RWPE2 (cell line): Measurements from ENCODE around the gene ARHGAP27.

ENCODE experiments used
- ATAC-seq: fragments of 200-7000 bp; cut with Tn5 transposase; 3 replicates; pipeline ENCODE4 v1.9.1; 2021; ENCODE audit warnings: low read depth
- DNase-seq: peaks from one replicate; pipeline ENCODE4 v3.0.0-alpha.2; 2020; ENCODE audit warnings: low spot score
- H3K27ac ChIP-seq: fragments of 450-650 bp; 2 replicates; pipeline ENCODE4 v1.5.1; 2017; ENCODE audit warnings: mild to moderate bottlenecking; ENCODE audit not compliant: poor library complexity, severe bottlenecking
- H3K27me3 ChIP-seq: fragments of 250-450 bp; sonication (Bioruptor Pico); 2 replicates; pipeline ENCODE4 v1.5.1; 2021; ENCODE audit warnings: mild to moderate bottlenecking, moderate library complexity; ENCODE audit not compliant: insufficient read depth, poor library complexity, severe bottlenecking
- H3K36me3 ChIP-seq: fragments of 250-450 bp; sonication (Bioruptor Pico); 2 replicates; pipeline ENCODE4 v1.5.1; 2020; ENCODE audit warnings: low read depth, mild to moderate bottlenecking, moderate library complexity
- H3K4me1 ChIP-seq: fragments of 250-450 bp; sonication (Bioruptor Pico); 2 replicates; pipeline ENCODE4 v1.5.1; 2021; ENCODE audit warnings: mild to moderate bottlenecking, moderate library complexity; ENCODE audit not compliant: insufficient read depth, poor library complexity, severe bottlenecking
- H3K4me3 ChIP-seq: fragments of 250-450 bp; sonication (Bioruptor Pico); 2 replicates; pipeline ENCODE4 v1.5.1; 2021; ENCODE audit warnings: mild to moderate bottlenecking, moderate library complexity; ENCODE audit not compliant: severe bottlenecking
- H3K9me3 ChIP-seq: fragments of 250-450 bp; sonication (Bioruptor Pico); 2 replicates; pipeline ENCODE4 v1.5.1; 2021; ENCODE audit warnings: mild to moderate bottlenecking, moderate library complexity; ENCODE audit not compliant: severe bottlenecking
- TF ChIP-seq, protein P1 (sequence below): fragments of 450-650 bp; IDR thresholded peaks from one replicate; pipeline ENCODE4 v1.5.1; 2017; ENCODE audit warnings: mild to moderate bottlenecking, moderate library complexity; ENCODE audit not compliant: poor library complexity, severe bottlenecking

Gene ARHGAP27

DNA sequence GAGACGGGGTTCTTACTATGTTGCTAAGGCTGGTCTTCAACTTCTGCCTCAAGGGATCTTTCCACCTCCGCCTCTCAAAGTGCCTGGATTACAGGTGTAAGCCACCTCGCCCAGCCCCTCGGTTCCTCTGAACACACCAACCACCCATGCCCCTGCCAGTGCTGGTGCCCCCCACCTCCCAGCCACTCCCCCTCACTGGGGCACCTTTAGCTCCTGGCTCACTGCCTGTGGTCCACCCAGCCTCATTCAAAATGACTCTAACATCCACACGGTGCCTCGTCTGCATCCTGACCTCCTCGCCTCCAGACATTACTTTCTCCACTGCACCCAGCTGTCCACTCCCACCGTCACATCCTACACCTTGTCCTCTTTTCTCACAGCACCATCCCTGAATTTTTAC is 55.3 kb downstream of the ARHGAP27 start:
- TF ChIP-seq, protein P1, sequence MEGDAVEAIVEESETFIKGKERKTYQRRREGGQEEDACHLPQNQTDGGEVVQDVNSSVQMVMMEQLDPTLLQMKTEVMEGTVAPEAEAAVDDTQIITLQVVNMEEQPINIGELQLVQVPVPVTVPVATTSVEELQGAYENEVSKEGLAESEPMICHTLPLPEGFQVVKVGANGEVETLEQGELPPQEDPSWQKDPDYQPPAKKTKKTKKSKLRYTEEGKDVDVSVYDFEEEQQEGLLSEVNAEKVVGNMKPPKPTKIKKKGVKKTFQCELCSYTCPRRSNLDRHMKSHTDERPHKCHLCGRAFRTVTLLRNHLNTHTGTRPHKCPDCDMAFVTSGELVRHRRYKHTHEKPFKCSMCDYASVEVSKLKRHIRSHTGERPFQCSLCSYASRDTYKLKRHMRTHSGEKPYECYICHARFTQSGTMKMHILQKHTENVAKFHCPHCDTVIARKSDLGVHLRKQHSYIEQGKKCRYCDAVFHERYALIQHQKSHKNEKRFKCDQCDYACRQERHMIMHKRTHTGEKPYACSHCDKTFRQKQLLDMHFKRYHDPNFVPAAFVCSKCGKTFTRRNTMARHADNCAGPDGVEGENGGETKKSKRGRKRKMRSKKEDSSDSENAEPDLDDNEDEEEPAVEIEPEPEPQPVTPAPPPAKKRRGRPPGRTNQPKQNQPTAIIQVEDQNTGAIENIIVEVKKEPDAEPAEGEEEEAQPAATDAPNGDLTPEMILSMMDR = no peak
- Histone ChIP-seq H3K4me1 (peaks cover 15% of the 10 kb centered on the region), H3K4me3 (no peak overlapping the region), H3K27me3 (no peaks in the 10 kb centered on the region), H3K27ac (no peak overlapping the region), H3K9me3 (no peaks in the 10 kb centered on the region), H3K36me3 (no peaks in the 10 kb centered on the region)
- ATAC-seq (no peak), DNase-seq (no peak)

DNA sequence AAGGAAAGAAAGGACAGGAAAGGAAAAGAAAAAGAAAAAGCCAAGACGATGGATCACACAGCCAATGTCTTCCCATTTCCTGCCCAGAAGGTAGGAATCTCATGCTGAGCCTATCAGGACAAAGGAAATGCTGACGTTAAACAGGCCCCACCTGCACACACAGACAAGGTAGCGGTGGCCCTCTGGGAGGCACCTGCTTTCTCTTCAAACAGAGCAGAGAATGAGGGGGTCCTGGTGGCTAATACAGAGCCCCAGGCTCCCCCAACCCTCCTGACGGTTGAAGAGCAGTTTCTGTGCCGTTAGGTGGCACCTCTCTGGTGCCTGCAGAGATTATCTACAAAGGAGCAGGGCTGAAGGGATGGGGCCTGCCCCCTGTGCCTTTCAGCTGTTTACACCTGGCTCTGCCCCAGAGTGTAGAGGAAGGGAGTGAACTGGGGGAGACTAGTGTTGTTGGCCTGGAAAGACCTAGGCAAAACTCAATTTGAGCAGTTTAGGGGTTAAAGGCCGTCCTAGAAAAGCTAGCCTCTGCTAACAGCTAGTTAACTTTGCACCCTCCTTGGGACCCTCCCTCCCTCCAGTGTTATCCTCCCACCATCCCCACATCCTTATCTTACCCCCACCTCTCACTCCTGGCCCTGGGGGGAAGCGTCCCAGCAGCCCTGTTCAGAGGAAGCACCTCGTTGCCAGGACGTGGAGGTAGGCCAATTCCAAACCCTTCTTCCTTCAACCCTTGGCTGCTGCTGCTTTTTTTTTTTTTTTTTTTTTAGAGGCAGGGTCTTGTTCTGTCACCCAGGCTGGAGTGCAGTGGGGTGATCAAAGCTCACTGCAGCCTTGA is 56.3 kb downstream of the ARHGAP27 start:
- ATAC-seq = no peak
- H3K4me3 ChIP-seq = no peak overlapping the region
- no peaks in the 10 kb centered on the region for H3K36me3 ChIP-seq
- no peak for DNase-seq
- no peaks in the 10 kb centered on the region for H3K27me3 ChIP-seq
- H3K9me3 ChIP-seq = no peaks in the 10 kb centered on the region
- TF ChIP-seq, protein P1 = no peak
- peaks cover 13% of the 10 kb centered on the region for H3K4me1 ChIP-seq
- H3K27ac ChIP-seq = no peak overlapping the region

DNA sequence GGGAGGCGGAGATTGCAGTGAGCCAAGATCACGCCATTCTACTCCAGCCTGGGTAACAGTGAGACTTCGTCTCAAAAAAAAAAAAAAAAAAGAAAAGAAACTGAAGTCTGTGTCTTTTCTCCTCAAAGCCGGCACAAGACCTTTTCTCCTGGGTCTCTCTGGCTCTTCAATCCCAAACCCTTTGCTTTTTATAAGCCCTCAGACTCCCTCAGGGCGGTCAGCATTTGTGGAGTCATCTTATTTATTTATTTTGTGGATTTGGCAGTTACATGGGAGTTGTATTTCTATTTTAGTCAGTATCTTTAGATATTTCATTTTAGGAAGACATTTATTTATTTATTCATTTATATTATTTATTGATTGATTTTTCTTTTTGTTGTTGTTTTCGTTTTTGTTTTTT is 58.2 kb downstream of the ARHGAP27 start:
- no peaks in the 10 kb centered on the region for H3K27me3 ChIP-seq
- no peaks in the 10 kb centered on the region for H3K36me3 ChIP-seq
- DNase-seq (no peak), ATAC-seq (no peak)
- H3K4me3 ChIP-seq = no peak overlapping the region
- H3K9me3 ChIP-seq = no peaks in the 10 kb centered on the region
- peak overlapping the region; percentile 98 for H3K27ac ChIP-seq
- H3K4me1 ChIP-seq = peaks cover 24% of the 10 kb centered on the region
- TF ChIP-seq, protein P1 = no peak

DNA sequence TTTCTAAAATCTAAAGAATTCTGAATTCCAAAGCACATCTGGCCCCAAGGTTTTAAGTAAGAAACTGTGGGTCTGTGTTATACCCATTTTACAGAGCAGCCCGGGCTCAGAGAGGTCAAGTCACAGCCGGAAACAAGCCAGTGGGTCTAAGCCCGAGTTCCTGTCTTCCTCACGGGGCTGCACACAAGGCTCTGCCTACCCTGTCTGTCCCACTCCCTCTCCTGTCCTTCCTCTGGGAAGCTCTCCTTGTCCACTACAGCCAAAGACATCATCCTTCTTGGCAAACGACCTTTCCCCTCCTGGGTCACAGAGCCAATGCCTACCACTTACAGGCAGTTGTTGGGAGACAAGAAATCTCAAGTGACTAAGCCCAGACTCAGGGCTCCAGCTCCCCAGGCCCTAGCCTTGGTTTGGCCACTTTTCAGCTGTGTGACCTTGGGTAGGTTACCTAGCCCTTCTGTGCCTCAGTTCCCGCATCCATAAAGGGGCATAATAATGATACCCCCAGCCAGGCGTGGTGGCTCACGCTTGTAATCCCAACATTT is 60.3 kb downstream of the ARHGAP27 start:
- no peaks in the 10 kb centered on the region for H3K9me3 ChIP-seq
- peaks cover 24% of the 10 kb centered on the region for H3K4me1 ChIP-seq
- no peak overlapping the region for H3K4me3 ChIP-seq
- ATAC-seq (no peak), DNase-seq (peak; percentile 48)
- H3K36me3 ChIP-seq = no peaks in the 10 kb centered on the region
- TF ChIP-seq, protein P1 = no peak
- H3K27me3 ChIP-seq = no peaks in the 10 kb centered on the region
- peak overlapping the region; percentile 98 for H3K27ac ChIP-seq
